Activated CD8-positive, alpha-beta memory T cell treated with anti-CD3 and anti-CD28 coated beads, Interleukin-2, amount 50 U/mL, for 1 hour (primary cell): ENCODE measurements around the gene GALNS.
A peak's percentile ranks its signal among the peaks of the same experiment; 100 is the strongest.

Source experiments
- DNase-seq: peaks from one replicate; pipeline ENCODE4 v3.0.0-alpha.2; 2020; ENCODE audit errors: extremely low read depth

Gene GALNS

DNA sequence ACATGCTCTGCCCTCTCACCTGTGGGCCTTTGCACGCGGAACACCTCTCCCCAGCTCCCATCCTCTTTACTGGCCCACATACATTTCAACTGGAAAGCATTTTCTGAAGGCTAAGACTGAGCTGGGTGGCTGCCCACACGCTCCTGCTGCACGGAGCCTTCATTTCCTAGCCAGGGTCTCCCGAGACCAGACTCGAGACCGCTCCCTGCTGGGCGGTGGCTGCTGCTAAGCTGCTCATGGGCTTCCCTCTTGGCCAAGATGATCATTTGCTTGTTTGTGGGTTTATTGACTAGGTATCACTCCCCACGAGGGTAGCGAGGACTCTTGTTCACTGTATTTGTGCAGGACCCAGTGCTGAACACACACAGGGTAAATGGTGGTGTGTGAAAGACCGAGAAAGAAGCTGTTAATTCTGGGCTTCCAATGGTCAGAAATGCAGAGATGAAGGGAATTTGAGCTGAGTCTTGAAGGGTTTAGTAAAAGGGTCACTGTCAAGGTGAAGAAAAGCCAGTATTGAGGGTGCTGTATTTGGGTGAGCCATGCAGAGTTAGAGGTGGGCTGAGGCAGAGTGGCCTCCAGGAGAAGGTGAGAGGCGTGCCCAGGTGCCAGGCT, 1.1 kb upstream of the GALNS start:
- peak; percentile 32 for DNase-seq

DNA sequence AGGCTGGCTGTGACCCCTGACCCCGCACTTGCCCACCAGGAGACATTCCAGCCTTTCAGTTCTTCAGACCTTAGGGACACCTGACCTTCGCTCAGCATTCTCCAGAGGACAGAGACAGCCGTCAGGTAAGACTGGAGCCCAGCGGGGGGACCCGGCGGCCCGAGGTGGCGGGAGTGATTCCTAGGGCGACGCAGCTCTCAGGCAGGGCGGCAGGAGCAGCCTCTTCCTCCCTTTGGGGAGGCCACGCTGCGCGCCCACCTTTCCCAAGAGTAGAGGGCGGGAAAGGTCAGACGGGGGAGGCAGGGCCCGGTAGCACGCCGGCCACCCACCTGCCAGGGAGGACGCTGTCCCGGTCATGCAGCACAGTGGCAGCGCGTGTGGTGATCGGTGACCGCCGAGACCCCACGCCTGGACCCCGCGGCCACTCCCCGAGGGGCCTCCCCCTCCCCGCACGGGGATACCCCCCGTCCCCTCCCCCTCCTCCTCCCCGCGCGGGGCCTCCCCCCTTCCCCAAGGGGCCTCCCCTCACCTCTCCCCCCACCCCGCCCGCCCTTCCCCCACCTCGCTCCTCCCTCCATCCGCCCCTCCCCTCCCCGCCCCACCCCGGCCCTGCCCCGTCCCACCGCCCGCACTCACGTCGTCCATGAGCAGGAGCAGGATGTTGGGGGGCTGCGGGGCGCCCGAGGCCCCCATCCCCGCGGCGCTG, 472 bp downstream of the GALNS start:
- DNase-seq = no peak

DNA sequence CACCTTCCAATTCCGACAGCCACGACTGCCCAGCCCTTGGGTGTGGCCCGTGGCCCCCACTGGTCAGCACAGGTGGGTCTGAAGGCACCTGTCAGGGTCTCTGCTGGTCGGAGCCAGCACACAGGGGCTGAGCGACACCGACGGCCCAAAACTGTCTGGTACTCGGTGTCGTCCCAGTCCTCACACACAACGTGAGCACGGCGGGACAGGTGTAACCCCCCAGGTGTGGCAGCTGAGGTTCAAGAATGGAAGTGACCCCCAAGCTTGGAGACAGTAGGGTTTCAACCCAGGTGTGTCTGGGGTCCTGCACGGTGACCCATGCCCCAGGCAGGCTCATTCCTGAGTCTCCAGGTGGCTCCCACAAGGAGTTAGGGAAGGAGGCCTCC, 1.0 kb downstream of the GALNS start:
- DNase-seq = no peak

DNA sequence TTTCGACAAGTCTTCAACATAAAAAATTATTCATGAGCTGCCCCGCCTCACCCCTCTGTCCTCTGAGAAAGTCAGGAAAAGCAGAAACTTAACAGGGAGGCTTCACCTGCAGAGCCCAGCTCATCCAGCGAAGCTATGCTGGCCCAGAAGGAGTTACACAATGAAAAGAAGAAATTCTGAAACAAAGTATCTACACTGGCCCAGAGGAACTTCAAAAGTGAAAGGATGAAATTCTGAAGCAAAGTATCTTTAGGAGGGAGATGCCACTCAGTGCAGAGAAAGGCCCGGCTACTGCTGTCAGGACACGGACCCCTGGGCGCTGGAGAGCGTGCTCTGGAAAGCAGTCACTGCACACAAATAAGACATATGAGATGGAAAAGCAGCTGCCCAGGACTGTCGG, 1.6 kb downstream of the GALNS start:
- no peak for DNase-seq

DNA sequence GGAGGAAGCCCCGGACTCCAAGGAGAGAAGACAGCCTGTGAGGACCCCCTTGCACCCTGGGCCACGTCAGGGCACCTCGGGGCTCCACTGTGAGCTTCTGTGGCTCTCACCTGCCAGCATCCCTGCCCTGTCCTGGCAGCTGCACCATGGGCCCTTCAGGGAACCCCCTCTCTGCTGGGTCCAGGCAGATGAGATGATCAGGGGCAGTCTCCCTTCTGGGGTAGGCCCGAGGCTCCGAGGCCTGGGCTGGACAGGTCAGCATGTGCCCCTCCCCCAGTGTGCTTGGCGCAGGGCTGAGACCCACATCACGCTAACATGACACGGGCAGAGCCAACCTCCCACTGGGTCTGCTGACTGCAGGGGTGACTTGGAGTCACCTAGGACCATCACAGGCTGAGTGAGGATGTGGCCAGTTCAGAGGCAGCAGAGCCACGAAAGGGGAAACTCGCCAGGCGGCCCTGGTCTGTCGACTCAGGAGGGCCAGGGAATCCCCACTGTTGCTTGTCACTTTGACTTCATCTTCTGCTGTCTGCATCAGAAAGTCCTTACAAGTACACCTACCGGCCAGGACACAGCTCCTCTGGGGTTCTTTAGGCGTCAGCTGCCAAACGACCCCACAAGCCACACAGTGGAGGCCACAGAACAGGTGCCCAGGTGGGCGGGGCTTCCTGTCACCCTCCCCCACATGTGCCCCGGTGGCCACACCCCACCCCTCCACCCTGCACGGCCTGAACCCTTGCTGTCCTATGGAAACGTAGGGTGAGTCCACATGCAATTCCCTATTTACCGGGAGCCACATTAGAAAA, 2.2 kb downstream of the GALNS start:
- DNase-seq = no peak

DNA sequence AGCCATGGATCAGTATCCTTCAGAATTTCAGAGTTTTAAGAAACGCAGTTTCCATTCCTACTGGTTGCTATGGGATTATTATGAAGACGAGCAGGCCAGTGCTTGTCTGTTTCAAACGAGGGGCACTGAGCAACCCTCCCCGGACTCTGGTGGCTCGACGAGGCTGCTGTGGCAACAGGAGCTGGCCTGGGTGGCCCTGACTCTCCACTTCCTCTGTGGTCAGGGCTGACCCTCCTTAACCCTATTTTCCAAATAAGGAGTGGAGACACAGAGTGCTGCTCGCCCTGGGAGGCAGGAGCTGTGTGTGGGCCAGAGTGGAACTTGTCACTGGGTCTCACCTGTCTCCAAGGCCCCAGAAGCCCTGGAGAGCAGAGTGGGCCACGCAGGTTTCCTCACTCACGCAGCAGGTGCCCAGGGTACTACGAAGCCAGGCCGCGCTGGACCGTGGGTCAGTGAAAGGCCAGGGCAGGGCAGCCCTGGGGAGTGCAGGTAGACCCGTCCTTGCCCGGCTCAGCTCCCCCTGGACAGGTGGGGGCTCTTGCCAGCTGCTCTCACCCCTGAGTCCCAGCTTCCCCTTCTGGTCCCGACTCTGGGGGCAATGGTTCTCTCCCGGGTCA, 3.3 kb downstream of the GALNS start:
- no peak for DNase-seq

DNA sequence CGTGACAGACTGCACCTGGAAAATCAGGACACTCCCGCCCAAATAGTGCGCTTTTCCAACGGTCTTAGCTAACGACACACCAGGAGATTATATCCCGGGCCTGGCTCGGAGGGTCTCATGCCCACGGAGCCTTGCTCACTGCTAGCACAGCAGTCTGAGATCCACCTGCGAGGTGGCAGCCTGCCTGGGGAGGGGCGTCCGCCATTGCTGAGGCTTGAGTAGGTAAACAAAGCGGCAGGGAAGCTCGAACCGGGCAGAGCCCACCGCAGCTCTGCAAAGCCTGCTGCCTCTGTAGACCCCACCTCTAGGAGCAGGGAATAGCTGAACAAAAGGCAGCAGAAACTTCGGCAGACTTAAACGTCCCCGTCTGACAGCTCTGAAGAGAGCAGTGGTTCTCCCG, 5.1 kb downstream of the GALNS start:
- DNase-seq = no peak

DNA sequence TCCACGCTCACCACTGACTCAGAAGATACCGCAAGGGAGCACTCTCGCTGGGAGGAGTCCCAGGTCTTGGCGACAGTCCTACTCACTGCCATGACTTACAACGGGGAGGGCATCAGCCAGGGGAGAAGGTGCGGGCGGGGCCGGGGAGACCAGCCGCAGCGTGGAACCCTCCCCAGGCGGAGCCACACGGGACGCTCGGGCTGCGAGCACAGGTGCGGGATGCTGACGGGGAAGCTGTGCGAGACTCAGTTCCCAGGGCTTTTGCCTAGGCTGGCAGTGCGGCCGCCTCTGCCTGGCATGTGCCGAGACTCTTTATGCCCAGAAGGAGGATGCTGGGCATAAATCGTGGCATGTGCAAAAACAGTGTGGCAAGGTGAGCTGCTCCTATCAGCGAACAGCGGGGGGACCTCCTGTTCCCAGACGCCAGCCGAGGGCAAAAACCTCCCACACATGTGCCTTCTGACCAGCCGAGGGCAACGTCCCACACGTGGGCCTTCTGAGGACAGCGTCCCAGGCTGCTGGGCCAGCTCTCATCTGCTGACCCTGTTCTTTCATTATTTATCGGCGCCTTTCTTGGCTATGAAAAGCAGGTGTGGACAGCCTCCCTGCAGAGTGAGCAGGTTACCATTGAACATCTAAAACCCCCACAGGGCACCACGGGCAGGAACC, 6.1 kb downstream of the GALNS start:
- DNase-seq = no peak

DNA sequence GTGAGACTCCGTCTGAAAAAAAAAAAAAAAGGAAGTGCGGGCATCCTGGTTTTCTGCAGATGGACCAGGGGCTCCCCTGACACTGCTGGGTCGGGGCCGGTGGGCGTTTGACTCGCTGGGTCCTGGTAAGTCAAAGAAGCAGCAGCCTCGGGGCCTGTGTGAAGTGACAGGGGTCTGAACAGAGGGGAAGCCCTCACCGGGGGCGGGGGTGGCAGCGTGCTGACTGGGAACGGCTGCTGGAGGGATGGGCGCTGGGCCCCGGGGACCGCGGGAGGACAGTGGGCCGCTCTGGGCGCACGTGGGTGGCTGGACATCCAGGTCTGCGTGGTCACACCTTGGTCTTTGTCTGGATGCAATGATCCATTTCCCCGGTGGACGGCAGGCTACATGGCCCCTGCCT, 8.2 kb downstream of the GALNS start:
- DNase-seq = no peak

DNA sequence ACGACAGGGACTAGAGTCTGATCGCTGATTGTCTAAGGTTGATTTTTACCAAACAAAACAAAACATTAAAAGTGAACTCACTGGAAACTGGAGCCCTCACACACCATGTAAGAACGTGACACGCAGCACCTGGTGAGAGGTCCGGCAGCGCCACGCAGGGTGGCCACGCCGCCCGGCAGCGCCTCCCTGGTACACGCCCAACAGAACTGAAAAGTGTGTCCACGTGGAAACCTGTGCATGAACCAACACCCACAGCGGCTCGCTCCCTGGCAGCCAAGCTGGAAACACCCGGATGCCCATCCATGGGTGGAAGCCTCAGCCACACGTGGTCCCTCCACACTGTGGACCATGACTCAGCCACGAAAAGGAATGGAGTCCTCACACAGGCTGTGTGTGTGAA, 9.1 kb downstream of the GALNS start:
- no peak for DNase-seq

DNA sequence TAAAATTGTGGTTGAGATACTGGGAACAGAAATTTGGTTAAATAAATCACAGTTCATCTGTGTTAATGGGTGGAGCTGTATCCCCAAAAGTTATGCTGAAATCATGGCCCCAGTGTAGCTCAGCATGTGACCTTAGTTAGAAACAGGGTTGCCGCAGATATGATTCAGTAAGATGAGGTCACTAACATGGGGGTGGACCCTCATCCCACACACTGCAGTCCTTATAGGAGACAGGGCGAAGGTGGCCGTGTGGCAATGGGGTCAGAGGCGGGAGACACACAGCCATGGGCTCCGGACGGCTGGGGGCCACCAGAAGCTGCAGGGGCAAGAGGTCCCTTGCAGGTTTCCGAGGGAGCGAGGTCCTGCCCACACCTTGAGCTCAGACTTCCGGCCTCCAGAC, 10.7 kb downstream of the GALNS start:
- DNase-seq = no peak

DNA sequence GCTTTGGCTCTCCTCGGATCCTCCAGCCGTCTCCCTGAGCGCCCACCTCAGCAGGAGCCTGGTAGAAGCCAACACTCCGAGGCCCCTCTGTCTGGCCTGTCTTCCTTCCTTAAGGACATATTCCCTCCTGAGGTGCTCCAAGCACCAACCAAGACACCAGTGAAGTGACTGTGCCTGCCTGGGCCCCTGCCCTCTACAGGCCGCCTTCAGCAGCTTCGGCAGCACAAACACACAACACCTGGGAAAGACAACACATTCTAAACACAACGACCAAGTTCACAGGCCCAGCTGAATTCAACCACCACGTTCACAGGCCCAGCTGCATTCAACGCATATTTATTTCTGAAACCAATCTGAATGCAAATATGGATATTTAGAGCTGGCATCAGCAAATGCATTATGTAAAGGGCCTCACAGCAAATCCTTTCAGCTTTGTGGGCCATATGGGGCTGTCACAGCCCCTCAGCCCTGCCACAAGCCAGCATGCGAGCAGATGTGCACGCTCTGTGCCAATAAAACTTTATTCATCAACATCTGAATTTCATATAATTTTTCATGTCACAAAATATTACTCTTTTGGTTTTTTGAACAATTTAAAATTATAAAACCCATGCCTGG, 12.2 kb downstream of the GALNS start:
- DNase-seq = no peak

DNA sequence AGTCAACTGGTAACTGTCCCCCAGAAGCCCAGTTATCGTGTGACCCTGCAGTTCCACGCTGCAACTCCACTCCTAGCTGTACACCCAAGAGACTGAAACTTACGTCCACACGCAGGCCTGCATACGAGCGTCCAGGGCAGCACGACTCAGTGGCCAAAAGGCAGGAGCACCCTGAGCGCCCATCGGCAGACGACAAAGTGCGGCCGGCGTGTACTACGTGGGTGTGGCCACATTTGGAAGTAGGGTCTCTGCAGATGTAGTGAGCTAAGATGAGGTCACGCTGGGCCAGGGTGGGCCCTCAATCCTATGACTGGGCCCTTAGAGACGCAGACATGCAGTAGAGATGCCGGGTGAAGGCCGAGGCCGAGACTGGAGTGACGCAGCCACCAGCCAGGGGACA, 13.5 kb downstream of the GALNS start:
- DNase-seq = no peak

DNA sequence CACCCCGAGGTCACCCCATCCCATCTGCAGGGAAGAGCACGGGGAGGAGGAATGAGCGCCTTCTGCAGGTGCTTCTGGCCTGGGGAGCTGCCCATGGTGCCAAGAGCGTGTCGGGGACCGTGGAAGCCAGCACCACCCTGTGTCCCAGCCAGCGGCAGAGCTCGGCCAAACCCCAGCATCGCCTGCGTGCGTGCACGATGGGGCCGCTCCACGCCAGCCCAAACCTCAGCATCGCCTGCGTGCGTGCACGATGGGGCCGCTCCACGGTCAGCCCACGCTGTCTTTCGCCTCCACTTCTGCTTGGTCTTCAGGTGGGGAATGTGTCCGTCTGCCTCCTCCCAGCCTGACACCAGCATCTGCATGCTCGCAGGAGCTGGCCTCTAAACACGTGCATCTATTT, 13.9 kb downstream of the GALNS start:
- no peak for DNase-seq

DNA sequence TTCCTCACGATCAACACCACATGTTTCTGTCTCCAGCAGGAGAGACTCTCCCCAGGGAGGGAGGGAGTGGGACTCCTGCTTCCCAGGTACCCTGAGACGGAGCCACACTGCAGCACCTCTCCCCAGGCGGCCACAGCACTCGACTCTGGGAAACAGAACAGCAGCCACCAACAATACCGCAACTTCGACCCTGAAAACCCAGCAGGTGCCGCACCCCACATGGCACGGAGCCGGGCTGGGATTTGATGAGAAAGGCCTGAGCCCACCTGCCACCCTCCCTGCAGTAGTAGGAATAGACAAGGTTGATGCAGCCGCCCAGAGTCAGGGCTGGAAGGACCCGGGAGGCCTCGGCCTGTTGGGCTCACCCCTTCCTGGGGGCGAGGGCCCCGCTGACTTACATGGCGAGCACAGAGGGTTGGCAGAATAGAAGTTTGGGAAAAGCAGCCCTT, 14.4 kb downstream of the GALNS start:
- DNase-seq = no peak

DNA sequence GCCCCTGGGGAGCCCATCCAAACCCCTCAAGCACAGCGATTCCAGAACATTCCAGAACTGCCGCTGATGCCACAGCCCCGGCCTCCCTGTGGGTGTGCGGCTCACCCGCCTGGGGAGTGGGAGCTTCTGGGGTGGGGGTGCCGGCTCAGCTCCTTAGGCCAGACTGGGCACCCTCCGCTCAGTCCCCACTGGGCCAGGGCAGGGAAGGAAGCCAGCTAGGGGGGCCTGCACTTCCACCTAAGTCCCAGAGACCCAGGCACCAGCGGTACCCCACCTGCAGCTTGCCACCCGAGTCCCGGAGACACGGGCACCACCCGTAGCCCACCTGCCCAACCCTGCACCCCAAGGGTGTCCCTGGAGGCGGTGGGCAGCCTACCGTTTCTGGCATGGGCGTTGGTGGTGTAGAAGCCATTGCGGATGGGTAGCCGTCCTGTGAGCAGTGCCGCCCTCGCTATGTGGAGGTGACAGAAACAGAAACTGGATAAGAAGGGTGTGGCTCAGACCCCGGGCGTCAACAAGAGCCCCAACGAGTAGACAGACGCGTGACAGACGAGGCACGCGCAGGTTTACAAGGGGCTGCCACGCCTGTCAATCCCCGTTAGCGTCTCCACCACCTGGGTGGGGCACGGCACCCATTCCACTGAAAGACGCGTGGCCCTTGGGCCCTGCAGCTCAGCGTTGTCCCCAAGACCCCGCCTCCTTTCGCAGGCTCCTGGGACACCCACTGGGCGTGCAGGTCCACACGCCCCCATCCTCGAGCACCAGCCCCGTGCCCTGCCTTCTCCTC, 15.0 kb downstream of the GALNS start:
- no peak for DNase-seq

DNA sequence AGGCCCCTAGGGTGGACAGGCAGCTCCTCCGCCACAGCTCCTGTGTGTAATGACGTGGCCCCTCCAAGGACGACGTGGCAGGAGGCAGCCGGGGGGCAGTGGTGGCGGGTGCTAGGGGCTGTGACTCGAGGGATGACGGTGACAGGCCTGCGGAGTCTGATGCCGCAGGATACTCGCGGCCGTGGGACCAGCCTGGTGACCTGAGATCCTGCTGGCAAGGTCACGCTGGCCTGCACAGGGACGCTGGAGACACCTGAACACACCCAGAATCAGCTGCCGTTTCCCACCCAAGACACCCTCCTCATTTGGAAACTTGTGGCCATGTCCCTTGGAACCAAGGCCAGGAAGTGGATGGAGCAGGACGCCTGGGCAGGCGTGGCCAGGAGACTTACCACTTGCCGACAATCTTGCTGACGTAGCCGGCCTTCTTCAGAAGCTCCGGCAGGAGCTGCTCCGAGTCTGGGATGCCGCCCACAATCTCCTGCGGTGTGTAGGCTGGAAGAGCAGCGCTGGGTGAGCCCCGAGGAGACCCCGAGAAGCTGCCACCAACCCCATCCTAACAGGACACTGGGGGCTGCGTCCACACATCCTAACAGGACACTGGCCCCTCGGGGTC, 16.0 kb downstream of the GALNS start:
- no peak for DNase-seq

DNA sequence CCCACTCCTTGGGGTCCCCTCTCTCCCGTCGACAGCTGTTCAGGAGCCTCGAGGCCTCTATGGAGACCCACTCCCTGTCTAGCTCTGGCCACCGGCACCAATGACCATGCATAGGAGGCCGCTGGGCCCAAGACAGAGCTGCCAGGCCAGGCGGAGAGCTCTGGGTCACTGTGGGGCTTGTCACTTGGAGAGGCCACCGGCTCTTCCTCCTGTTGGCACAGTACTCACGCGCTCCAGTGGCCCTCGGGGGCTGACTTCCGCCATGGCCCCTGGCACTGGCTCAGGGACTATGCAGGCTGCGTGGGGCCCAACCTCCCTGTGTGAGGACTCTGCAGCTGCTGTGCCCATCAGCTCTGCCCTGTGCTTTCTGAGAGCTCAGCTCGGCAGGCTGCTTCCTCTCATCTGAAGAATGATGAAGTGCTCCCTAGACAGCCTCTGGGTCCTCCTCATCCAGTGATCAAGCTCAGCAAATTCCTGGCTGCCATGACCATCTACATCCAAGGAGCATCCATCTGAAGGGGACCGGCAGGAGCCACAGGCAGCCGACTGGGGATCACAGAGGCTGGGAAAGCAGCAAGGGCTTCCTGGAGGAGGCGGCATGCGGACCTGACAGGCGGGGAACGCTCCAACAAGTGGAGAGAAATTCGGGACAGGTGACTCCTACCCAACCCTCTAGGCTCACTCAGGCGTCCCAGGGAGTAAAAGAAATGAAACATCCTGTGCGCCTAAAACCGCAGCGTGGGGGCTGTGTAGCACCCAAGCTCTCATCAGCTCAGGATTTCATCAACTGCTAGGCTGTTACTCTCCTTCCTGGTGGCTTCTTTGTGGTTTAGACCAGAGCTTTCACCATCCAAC, 16.8 kb downstream of the GALNS start:
- DNase-seq = no peak

DNA sequence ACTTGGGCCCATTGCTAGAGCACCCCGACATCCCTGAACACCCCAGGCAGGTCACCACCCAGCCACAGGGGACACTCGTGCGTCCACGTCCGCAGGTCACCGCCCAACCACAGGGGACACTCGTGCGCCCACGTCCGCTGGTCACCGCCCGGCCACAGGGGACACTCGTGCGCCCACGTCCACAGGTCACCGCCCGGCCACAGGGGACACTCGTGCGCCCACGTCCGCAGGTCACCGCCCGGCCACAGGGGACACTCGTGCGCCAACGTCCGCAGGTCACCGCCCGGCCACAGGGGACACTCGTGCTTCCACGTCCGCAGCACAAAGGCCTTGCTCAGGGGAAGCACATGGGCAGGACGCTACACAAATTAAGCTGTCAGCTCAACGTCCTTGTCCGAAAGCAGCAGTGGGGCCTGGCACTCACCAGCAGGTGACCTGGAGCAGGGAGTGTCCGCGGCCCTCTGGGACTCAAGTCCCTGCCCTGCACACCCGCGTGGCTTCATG, 17.7 kb downstream of the GALNS start:
- DNase-seq = no peak
